GM23338 (cell line): ENCODE measurements around the gene APP. TPM values are rescaled to one million over a fixed set of nuclear protein-coding genes. Genes with fewer than 3 reads are reported as not detected.

Experiments
- ATAC-seq: fragments of 200-7000 bp; cut with Tn5 transposase; 3 replicates; pipeline ENCODE4 v1.9.1; 2020
- DNase-seq: peaks from one replicate; pipeline ENCODE4 v3.0.0-alpha.2; 2015; ENCODE audit warnings: low spot score
- H2AFZ ChIP-seq: fragments of 200-600 bp; sonication (generic); 2 replicates; pipeline ENCODE4 v1.8.0; 2016; ENCODE audit warnings: antibody characterized with exemption, mild to moderate bottlenecking, moderate library complexity
- H3F3A ChIP-seq: fragments of 200-600 bp; sonication (generic); replicated peaks from 2 replicates; pipeline ENCODE4 v1.8.0; 2017; ENCODE audit warnings: antibody characterized with exemption, mixed run types, low read depth
- H3K27ac ChIP-seq: fragments of 200-600 bp; sonication (generic); 2 replicates; pipeline ENCODE4 v1.6.1; 2016; ENCODE audit warnings: low read depth
- H3K27me3 ChIP-seq: fragments of 200-600 bp; sonication (generic); 2 replicates; pipeline ENCODE4 v1.8.0; 2016; ENCODE audit warnings: mild to moderate bottlenecking, mixed run types, moderate library complexity; ENCODE audit not compliant: insufficient read depth
- H3K36me3 ChIP-seq: fragments of 200-600 bp; sonication (generic); 2 replicates; pipeline ENCODE4 v1.8.0; 2016; ENCODE audit warnings: mild to moderate bottlenecking; ENCODE audit not compliant: insufficient read depth
- H3K4me1 ChIP-seq: fragments of 200-600 bp; sonication (generic); 2 replicates; pipeline ENCODE4 v1.8.0; 2016; ENCODE audit warnings: mild to moderate bottlenecking, moderate library complexity; ENCODE audit not compliant: insufficient read depth
- H3K4me2 ChIP-seq: fragments of 200-600 bp; sonication (generic); 2 replicates; pipeline ENCODE4 v1.7.1; 2017; ENCODE audit warnings: mixed run types
- H3K4me3 ChIP-seq: fragments of 200-600 bp; sonication (generic); 2 replicates; pipeline ENCODE4 v1.6.1; 2016; ENCODE audit warnings: mixed run types
- H3K79me2 ChIP-seq: fragments of 200-600 bp; sonication (generic); replicated peaks from 2 replicates; pipeline ENCODE4 v1.8.0; 2017; ENCODE audit warnings: mild to moderate bottlenecking; ENCODE audit not compliant: insufficient read depth
- H3K9me2 ChIP-seq: fragments of 200-600 bp; sonication (generic); 2 replicates; pipeline ENCODE4 v1.8.0; 2017; ENCODE audit not compliant: insufficient read depth
- H4K20me1 ChIP-seq: fragments of 200-600 bp; sonication (generic); replicated peaks from 2 replicates; pipeline ENCODE4 v1.8.0; 2017; ENCODE audit warnings: mild to moderate bottlenecking; ENCODE audit not compliant: insufficient read depth
- H3K27ac Mint-ChIP-seq: 2 replicates; pipeline ENCODE4 v1.8.0; 2020; ENCODE audit warnings: inconsistent platforms, mild to moderate bottlenecking, moderate library complexity, mixed read lengths
- H3K27me3 Mint-ChIP-seq: 3 replicates; pipeline ENCODE4 v1.8.0; 2022; ENCODE audit warnings: low read depth, mild to moderate bottlenecking, moderate library complexity, mixed read lengths, inconsistent platforms; ENCODE audit not compliant: insufficient read depth, poor library complexity
- H3K36me3 Mint-ChIP-seq: 3 replicates; pipeline ENCODE4 v1.8.0; 2021; ENCODE audit warnings: low read depth, mild to moderate bottlenecking, inconsistent platforms, moderate library complexity, mixed read lengths
- H3K4me1 Mint-ChIP-seq: 3 replicates; pipeline ENCODE4 v1.8.0; 2020; ENCODE audit warnings: mild to moderate bottlenecking, inconsistent platforms, mixed read lengths
- H3K4me3 Mint-ChIP-seq: 3 replicates; pipeline ENCODE4 v1.8.0; 2021; ENCODE audit warnings: moderate library complexity, mild to moderate bottlenecking, inconsistent platforms, mixed read lengths
- H3K9me3 Mint-ChIP-seq: 3 replicates; pipeline ENCODE4 v1.8.0; 2020; ENCODE audit warnings: moderate library complexity, mild to moderate bottlenecking, inconsistent platforms, mixed read lengths
- CREB1 ChIP-seq: fragments of 250-450 bp; sonication (Bioruptor Pico); IDR thresholded peaks from 2 replicates; pipeline ENCODE4 v1.5.0; 2020; ENCODE audit warnings: low read depth, mild to moderate bottlenecking, moderate library complexity
- EZH2 ChIP-seq: fragments of 200-600 bp; sonication (generic); IDR thresholded peaks from one replicate; pipeline ENCODE4 v1.8.0; 2017; ENCODE audit warnings: antibody characterized with exemption, mild to moderate bottlenecking, low read depth; ENCODE audit not compliant: unreplicated experiment
- EZH2phosphoT487 ChIP-seq: fragments of 200-600 bp; sonication (generic); IDR thresholded peaks from one replicate; pipeline ENCODE4 v1.8.1; 2018; ENCODE audit warnings: antibody characterized with exemption; ENCODE audit not compliant: unreplicated experiment
- JUNB ChIP-seq: IDR thresholded peaks from one replicate; pipeline ENCODE4 v1.6.1; 2016; ENCODE audit warnings: antibody characterized with exemption; ENCODE audit not compliant: unreplicated experiment
- NANOG ChIP-seq: IDR thresholded peaks from 2 replicates; pipeline ENCODE4 v1.6.1; 2016; ENCODE audit warnings: antibody characterized with exemption, borderline replicate concordance
- POLR2AphosphoS5 ChIP-seq: IDR thresholded peaks from 2 replicates; pipeline ENCODE4 v1.6.1; 2016; ENCODE audit warnings: antibody characterized with exemption, low read depth
- STAT1 ChIP-seq: IDR thresholded peaks from one replicate; pipeline ENCODE4 v1.6.1; 2016; ENCODE audit warnings: antibody characterized with exemption; ENCODE audit not compliant: unreplicated experiment
- ZNF114 ChIP-seq: fragments of 250-450 bp; sonication (Bioruptor Pico); IDR thresholded peaks from 2 replicates; pipeline ENCODE4 v1.5.0; 2020; ENCODE audit warnings: mild to moderate bottlenecking, moderate library complexity
- ZNF331 ChIP-seq: fragments of 250-450 bp; sonication (Bioruptor Pico); IDR thresholded peaks from 2 replicates; pipeline ENCODE4 v1.5.0; 2020; ENCODE audit warnings: low read depth, mild to moderate bottlenecking, moderate library complexity
- polyA plus RNA-seq: library from polyadenylated mRNA; unstranded; fragments of >200 nt; fragmentation: Nextera tagmentation; extraction: Ambion mirVana; gene quantifications from 2 replicates; pipeline ENCODE4 v1.2.1, GENCODE V29; 2016
- total RNA-seq: library from RNA; depleted of rRNA; stranded (reverse); fragments of >200 nt; shearing (Covaris generic); gene quantifications from 2 replicates; pipeline ENCODE4 v1.2.3, GENCODE V29; 2014
- TF ChIP-seq, protein P1 (sequence below), 2 experiments: fragments of 200-600 bp in 1 of 2; sonication (generic) in 1 of 2; conservative IDR thresholded peaks; 2 replicates each; pipeline versions ENCODE4 v1.5.1 to v1.6.1; 2016 to 2017; ENCODE audit warnings: antibody characterized with exemption in 2 of 2, low read depth in 2 of 2, mild to moderate bottlenecking in 2 of 2, moderate library complexity in 1 of 2
- TF ChIP-seq, protein P2 (sequence below): IDR thresholded peaks from 2 replicates; pipeline ENCODE4 v1.6.1; 2016; ENCODE audit warnings: antibody characterized with exemption
- TF ChIP-seq, protein P3 (sequence below): IDR thresholded peaks from one replicate; pipeline ENCODE4 v1.6.1; 2018; ENCODE audit warnings: antibody characterized with exemption; ENCODE audit not compliant: unreplicated experiment
- TF ChIP-seq, protein P4 (sequence below): fragments of 250-450 bp; sonication (Bioruptor Pico); IDR thresholded peaks from 2 replicates; pipeline ENCODE4 v1.5.0; 2020; ENCODE audit warnings: mild to moderate bottlenecking, moderate library complexity

APP gene
- total and polyA plus RNA-seq, 2 experiments from 2014 or later: 69.4 to 444 TPM

DNA sequence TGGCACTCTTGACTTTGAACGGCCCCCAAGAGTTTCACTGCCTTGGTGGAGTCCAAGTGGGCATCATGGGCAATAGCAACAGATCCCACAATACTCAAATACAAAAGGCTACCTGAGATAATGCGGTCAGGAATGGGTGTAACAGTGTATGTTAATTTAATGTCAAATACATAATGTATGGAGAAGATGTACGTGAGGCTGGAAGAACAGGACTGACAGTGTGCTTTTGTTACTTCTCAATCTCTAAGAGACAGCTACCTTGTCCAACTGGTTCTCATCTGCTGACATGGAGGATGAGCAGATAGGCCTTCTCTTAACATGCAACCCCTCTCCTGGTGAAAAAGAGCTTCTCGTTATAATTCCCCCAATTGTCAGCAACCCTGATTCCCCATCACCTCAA is 167.2 kb downstream of the APP start:
- peaks cover 51% of the 10 kb centered on the region for H3K4me1 Mint-ChIP-seq
- no peak for TF ChIP-seq STAT1
- TF ChIP-seq POLR2AphosphoS5: no peak
- TF ChIP-seq, protein P1, sequence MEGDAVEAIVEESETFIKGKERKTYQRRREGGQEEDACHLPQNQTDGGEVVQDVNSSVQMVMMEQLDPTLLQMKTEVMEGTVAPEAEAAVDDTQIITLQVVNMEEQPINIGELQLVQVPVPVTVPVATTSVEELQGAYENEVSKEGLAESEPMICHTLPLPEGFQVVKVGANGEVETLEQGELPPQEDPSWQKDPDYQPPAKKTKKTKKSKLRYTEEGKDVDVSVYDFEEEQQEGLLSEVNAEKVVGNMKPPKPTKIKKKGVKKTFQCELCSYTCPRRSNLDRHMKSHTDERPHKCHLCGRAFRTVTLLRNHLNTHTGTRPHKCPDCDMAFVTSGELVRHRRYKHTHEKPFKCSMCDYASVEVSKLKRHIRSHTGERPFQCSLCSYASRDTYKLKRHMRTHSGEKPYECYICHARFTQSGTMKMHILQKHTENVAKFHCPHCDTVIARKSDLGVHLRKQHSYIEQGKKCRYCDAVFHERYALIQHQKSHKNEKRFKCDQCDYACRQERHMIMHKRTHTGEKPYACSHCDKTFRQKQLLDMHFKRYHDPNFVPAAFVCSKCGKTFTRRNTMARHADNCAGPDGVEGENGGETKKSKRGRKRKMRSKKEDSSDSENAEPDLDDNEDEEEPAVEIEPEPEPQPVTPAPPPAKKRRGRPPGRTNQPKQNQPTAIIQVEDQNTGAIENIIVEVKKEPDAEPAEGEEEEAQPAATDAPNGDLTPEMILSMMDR (conservative IDR thresholded peaks at IDR 0.05; ENCODE audit: low read depth in 2 of 2): no peak
- no peak for TF ChIP-seq NANOG
- no peak for TF ChIP-seq JUNB
- TF ChIP-seq EZH2phosphoT487: no peak
- TF ChIP-seq, protein P2, sequence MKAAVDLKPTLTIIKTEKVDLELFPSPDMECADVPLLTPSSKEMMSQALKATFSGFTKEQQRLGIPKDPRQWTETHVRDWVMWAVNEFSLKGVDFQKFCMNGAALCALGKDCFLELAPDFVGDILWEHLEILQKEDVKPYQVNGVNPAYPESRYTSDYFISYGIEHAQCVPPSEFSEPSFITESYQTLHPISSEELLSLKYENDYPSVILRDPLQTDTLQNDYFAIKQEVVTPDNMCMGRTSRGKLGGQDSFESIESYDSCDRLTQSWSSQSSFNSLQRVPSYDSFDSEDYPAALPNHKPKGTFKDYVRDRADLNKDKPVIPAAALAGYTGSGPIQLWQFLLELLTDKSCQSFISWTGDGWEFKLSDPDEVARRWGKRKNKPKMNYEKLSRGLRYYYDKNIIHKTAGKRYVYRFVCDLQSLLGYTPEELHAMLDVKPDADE: no peak
- no peak for TF ChIP-seq ZNF114
- no peak for TF ChIP-seq ZNF331 (CRISPR knock-in tag)
- TF ChIP-seq, protein P3, sequence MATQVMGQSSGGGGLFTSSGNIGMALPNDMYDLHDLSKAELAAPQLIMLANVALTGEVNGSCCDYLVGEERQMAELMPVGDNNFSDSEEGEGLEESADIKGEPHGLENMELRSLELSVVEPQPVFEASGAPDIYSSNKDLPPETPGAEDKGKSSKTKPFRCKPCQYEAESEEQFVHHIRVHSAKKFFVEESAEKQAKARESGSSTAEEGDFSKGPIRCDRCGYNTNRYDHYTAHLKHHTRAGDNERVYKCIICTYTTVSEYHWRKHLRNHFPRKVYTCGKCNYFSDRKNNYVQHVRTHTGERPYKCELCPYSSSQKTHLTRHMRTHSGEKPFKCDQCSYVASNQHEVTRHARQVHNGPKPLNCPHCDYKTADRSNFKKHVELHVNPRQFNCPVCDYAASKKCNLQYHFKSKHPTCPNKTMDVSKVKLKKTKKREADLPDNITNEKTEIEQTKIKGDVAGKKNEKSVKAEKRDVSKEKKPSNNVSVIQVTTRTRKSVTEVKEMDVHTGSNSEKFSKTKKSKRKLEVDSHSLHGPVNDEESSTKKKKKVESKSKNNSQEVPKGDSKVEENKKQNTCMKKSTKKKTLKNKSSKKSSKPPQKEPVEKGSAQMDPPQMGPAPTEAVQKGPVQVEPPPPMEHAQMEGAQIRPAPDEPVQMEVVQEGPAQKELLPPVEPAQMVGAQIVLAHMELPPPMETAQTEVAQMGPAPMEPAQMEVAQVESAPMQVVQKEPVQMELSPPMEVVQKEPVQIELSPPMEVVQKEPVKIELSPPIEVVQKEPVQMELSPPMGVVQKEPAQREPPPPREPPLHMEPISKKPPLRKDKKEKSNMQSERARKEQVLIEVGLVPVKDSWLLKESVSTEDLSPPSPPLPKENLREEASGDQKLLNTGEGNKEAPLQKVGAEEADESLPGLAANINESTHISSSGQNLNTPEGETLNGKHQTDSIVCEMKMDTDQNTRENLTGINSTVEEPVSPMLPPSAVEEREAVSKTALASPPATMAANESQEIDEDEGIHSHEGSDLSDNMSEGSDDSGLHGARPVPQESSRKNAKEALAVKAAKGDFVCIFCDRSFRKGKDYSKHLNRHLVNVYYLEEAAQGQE: no peak
- TF ChIP-seq, protein P4, sequence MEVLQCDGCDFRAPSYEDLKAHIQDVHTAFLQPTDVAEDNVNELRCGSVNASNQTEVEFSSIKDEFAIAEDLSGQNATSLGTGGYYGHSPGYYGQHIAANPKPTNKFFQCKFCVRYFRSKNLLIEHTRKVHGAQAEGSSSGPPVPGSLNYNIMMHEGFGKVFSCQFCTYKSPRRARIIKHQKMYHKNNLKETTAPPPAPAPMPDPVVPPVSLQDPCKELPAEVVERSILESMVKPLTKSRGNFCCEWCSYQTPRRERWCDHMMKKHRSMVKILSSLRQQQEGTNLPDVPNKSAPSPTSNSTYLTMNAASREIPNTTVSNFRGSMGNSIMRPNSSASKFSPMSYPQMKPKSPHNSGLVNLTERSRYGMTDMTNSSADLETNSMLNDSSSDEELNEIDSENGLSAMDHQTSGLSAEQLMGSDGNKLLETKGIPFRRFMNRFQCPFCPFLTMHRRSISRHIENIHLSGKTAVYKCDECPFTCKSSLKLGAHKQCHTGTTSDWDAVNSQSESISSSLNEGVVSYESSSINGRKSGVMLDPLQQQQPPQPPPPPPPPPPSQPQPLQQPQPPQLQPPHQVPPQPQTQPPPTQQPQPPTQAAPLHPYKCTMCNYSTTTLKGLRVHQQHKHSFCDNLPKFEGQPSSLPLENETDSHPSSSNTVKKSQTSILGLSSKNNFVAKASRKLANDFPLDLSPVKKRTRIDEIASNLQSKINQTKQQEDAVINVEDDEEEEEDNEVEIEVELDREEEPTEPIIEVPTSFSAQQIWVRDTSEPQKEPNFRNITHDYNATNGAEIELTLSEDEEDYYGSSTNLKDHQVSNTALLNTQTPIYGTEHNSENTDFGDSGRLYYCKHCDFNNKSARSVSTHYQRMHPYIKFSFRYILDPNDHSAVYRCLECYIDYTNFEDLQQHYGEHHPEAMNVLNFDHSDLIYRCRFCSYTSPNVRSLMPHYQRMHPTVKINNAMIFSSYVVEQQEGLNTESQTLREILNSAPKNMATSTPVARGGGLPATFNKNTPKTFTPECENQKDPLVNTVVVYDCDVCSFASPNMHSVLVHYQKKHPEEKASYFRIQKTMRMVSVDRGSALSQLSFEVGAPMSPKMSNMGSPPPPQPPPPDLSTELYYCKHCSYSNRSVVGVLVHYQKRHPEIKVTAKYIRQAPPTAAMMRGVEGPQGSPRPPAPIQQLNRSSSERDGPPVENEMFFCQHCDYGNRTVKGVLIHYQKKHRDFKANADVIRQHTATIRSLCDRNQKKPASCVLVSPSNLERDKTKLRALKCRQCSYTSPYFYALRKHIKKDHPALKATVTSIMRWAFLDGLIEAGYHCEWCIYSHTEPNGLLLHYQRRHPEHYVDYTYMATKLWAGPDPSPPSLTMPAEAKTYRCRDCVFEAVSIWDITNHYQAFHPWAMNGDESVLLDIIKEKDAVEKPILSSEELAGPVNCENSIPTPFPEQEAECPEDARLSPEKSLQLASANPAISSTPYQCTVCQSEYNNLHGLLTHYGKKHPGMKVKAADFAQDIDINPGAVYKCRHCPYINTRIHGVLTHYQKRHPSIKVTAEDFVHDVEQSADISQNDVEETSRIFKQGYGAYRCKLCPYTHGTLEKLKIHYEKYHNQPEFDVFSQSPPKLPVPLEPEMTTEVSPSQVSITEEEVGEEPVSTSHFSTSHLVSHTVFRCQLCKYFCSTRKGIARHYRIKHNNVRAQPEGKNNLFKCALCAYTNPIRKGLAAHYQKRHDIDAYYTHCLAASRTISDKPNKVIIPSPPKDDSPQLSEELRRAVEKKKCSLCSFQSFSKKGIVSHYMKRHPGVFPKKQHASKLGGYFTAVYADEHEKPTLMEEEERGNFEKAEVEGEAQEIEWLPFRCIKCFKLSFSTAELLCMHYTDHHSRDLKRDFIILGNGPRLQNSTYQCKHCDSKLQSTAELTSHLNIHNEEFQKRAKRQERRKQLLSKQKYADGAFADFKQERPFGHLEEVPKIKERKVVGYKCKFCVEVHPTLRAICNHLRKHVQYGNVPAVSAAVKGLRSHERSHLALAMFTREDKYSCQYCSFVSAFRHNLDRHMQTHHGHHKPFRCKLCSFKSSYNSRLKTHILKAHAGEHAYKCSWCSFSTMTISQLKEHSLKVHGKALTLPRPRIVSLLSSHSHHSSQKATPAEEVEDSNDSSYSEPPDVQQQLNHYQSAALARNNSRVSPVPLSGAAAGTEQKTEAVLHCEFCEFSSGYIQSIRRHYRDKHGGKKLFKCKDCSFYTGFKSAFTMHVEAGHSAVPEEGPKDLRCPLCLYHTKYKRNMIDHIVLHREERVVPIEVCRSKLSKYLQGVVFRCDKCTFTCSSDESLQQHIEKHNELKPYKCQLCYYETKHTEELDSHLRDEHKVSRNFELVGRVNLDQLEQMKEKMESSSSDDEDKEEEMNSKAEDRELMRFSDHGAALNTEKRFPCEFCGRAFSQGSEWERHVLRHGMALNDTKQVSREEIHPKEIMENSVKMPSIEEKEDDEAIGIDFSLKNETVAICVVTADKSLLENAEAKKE (CRISPR knock-in tag): no peak
- no peak for TF ChIP-seq CREB1
- no peak for TF ChIP-seq EZH2
- Histone ChIP-seq H3K27me3 (no peaks in the 10 kb centered on the region), H2AFZ (no peak overlapping the region), H3F3A (0 out of 2 replicates have a peak, but pooled peaks cover 4% of the 10 kb centered on the region), H3K36me3 (peaks cover 7% of the 10 kb centered on the region; the same call in 1 of the 2 replicates), H3K4me2 (no peak overlapping the region; the same call in 1 of the 2 replicates), H4K20me1 (no peaks in the 10 kb centered on the region), H3K27ac (peak overlapping the region; percentile 75), H3K4me1 (peaks cover 45% of the 10 kb centered on the region), H3K4me3 (no peak overlapping the region), H3K9me2 (0 out of 2 replicates have a peak, but pooled peaks cover 3% of the 10 kb centered on the region), H3K79me2 (peaks cover 50% of the 10 kb centered on the region)
- no peak overlapping the region for H3K4me3 Mint-ChIP-seq
- peaks cover 41% of the 10 kb centered on the region for H3K36me3 Mint-ChIP-seq
- no peaks in the 10 kb centered on the region; the same call in 2 of the 3 replicates for H3K9me3 Mint-ChIP-seq
- no peak overlapping the region; the same call in 1 of the 2 replicates for H3K27ac Mint-ChIP-seq
- DNase-seq (no peak), ATAC-seq (no peak)
- H3K27me3 Mint-ChIP-seq: peaks cover 6% of the 10 kb centered on the region
